Trophoblast cell (in vitro differentiated cells and primary cell): ENCODE data around the gene DLG1.

Source experiments
- DNase-seq, 2 donors: peaks; one replicate each; pipeline ENCODE4 v3.0.0-alpha.2; 2016
- H2AFZ ChIP-seq: 2 replicates; pipeline ENCODE4 v1.6.1; 2013; ENCODE audit warnings: low read length, moderate library complexity, mild to moderate bottlenecking; ENCODE audit not compliant: insufficient read depth, poor library complexity
- H2AK5ac ChIP-seq: 2 replicates; pipeline ENCODE4 v1.6.1; 2013; ENCODE audit warnings: mild to moderate bottlenecking, low read length
- H2BK120ac ChIP-seq: 2 replicates; pipeline ENCODE4 v1.6.1; 2013; ENCODE audit warnings: low read length, mild to moderate bottlenecking, moderate library complexity; ENCODE audit not compliant: insufficient read depth, poor library complexity
- H2BK12ac ChIP-seq: 2 replicates; pipeline ENCODE4 v1.6.1; 2013; ENCODE audit warnings: mild to moderate bottlenecking, low read length, moderate library complexity
- H2BK5ac ChIP-seq: 2 replicates; pipeline ENCODE4 v1.6.1; 2013; ENCODE audit warnings: low read length, low read depth, moderate library complexity, mild to moderate bottlenecking; ENCODE audit not compliant: poor library complexity
- H3K14ac ChIP-seq: 2 replicates; pipeline ENCODE4 v1.6.1; 2013; ENCODE audit warnings: mild to moderate bottlenecking, low read length
- H3K18ac ChIP-seq: 2 replicates; pipeline ENCODE4 v1.6.1; 2013; ENCODE audit warnings: mild to moderate bottlenecking, low read length
- H3K23ac ChIP-seq: 2 replicates; pipeline ENCODE4 v1.6.1; 2013; ENCODE audit warnings: low read length
- H3K27ac ChIP-seq: 2 replicates; pipeline ENCODE4 v1.5.1; 2013; ENCODE audit warnings: low read depth, mild to moderate bottlenecking, inconsistent platforms, low read length, moderate library complexity
- H3K27me3 ChIP-seq: 2 replicates; pipeline ENCODE4 v1.6.1; 2013; ENCODE audit warnings: inconsistent platforms, mild to moderate bottlenecking, low read length, moderate library complexity; ENCODE audit not compliant: insufficient read depth
- H3K36me3 ChIP-seq, 2 experiments: 1 replicate in 1 of 2; 2 replicates in 1 of 2; pipeline ENCODE4 v1.6.1; 2013; ENCODE audit warnings: low read length in 2 of 2, mild to moderate bottlenecking in 2 of 2, moderate library complexity in 1 of 2; ENCODE audit not compliant: insufficient read depth in 2 of 2, control insufficient read depth in 1 of 2
- H3K4ac ChIP-seq: 2 replicates; pipeline ENCODE4 v1.6.1; 2013; ENCODE audit warnings: low read depth, mild to moderate bottlenecking, low read length, moderate library complexity
- H3K4me1 ChIP-seq, 2 experiments: 1 replicate in 1 of 2; 2 replicates in 1 of 2; pipeline ENCODE4 v1.6.1; 2013; ENCODE audit warnings: low read length in 2 of 2, mild to moderate bottlenecking in 2 of 2, moderate library complexity in 1 of 2; ENCODE audit not compliant: insufficient read depth in 2 of 2, control insufficient read depth in 1 of 2
- H3K4me2 ChIP-seq: 2 replicates; pipeline ENCODE4 v1.6.1; 2013; ENCODE audit warnings: inconsistent platforms, mild to moderate bottlenecking, low read length, moderate library complexity
- H3K4me3 ChIP-seq: 2 replicates; pipeline ENCODE4 v1.5.1; 2013; ENCODE audit warnings: mild to moderate bottlenecking, low read depth, low read length, inconsistent platforms
- H3K79me1 ChIP-seq: one replicate; pipeline ENCODE4 v1.6.1; 2013; ENCODE audit warnings: low read length
- H3K79me2 ChIP-seq: 2 replicates; pipeline ENCODE4 v1.6.1; 2013; ENCODE audit warnings: low read length, mild to moderate bottlenecking; ENCODE audit not compliant: control insufficient read depth, insufficient read depth, poor library complexity
- H3K9ac ChIP-seq: 2 replicates; pipeline ENCODE4 v1.6.1; 2013; ENCODE audit warnings: mild to moderate bottlenecking, low read length
- H3K9me3 ChIP-seq: 2 replicates; pipeline ENCODE4 v1.6.1; 2013; ENCODE audit warnings: low read depth, mild to moderate bottlenecking, control low read depth, inconsistent platforms, low read length; ENCODE audit not compliant: insufficient read depth
- H4K12ac ChIP-seq: 2 replicates; pipeline ENCODE4 v1.6.1; 2013; ENCODE audit warnings: low read depth, mild to moderate bottlenecking, low read length, moderate library complexity
- H4K8ac ChIP-seq: 2 replicates; pipeline ENCODE4 v1.6.1; 2013; ENCODE audit warnings: low read depth, mild to moderate bottlenecking, low read length, moderate library complexity
- H4K91ac ChIP-seq: one replicate; pipeline ENCODE4 v1.6.1; 2013; ENCODE audit warnings: low read depth, mild to moderate bottlenecking, low read length, moderate library complexity
- WGBS: extraction: QIAGEN DNeasy Blood & Tissue Kit; methylation state at CpG from one replicate; pipeline ENCODE4 v1.1.7; 2013; ENCODE audit warnings: missing lambda C conversion rate; ENCODE audit not compliant: insufficient read length, insufficient coverage; ENCODE audit errors: extremely low coverage; 5-methylcytosine and 5-hydroxymethylcytosine counted together

The DLG1 gene

GRCh38 chr3:197205265-197205664 is 93.1 kb downstream of the DLG1 start:
- no peaks in the 10 kb centered on the region for H3K9me3 ChIP-seq
- H3K36me3 ChIP-seq = no peaks in the 10 kb centered on the region
- H3K4me3 ChIP-seq = no peak overlapping the region
- WGBS = no CpG with 5 or more reads among the region's 1 CpG
- H2AFZ ChIP-seq = no peak overlapping the region
- no peaks in the 10 kb centered on the region for H3K79me1 ChIP-seq
- H2BK120ac ChIP-seq = no peak overlapping the region
- H4K8ac ChIP-seq = no peak overlapping the region
- no peak overlapping the region for H3K23ac ChIP-seq
- H3K79me2 ChIP-seq = no peaks in the 10 kb centered on the region
- no peak overlapping the region for H2AK5ac ChIP-seq
- DNase-seq = no peak
- H2BK5ac ChIP-seq = no peak overlapping the region
- H2BK12ac ChIP-seq = no peak overlapping the region
- no peak overlapping the region for H4K91ac ChIP-seq
- H4K12ac ChIP-seq = no peak overlapping the region
- H3K9ac ChIP-seq = no peak overlapping the region
- no peaks in the 10 kb centered on the region for H3K27me3 ChIP-seq
- no peak overlapping the region for H3K4me2 ChIP-seq
- no peak overlapping the region for H3K27ac ChIP-seq
- no peak overlapping the region for H3K18ac ChIP-seq
- H3K14ac ChIP-seq = no peak overlapping the region
- no peaks in the 10 kb centered on the region for H3K4me1 ChIP-seq
- H3K4ac ChIP-seq = no peak overlapping the region

- H3K23ac ChIP-seq = no peak overlapping the region
- no peak overlapping the region for H4K12ac ChIP-seq
- H3K79me1 ChIP-seq = no peaks in the 10 kb centered on the region
- no peak overlapping the region for H2AK5ac ChIP-seq
- no peak overlapping the region for H3K4me3 ChIP-seq
- no peaks in the 10 kb centered on the region for H3K27me3 ChIP-seq
- H4K8ac ChIP-seq = no peak overlapping the region
- no peak overlapping the region for H3K4ac ChIP-seq
- no peak overlapping the region for H3K27ac ChIP-seq
- no peak overlapping the region for H2AFZ ChIP-seq
- no peaks in the 10 kb centered on the region for H3K36me3 ChIP-seq
- H3K9ac ChIP-seq = no peak overlapping the region
- H3K9me3 ChIP-seq = no peaks in the 10 kb centered on the region
- H3K14ac ChIP-seq = no peak overlapping the region
- H2BK12ac ChIP-seq = no peak overlapping the region
- WGBS = no CpG with 5 or more reads among the region's 3 CpGs
- H3K4me2 ChIP-seq = no peak overlapping the region
- no peak overlapping the region for H4K91ac ChIP-seq
- H3K18ac ChIP-seq = no peak overlapping the region
- no peaks in the 10 kb centered on the region for H3K79me2 ChIP-seq
- H2BK120ac ChIP-seq = no peak overlapping the region
- no peaks in the 10 kb centered on the region for H3K4me1 ChIP-seq
- no peak for DNase-seq
- H2BK5ac ChIP-seq = no peak overlapping the region
Observed at GRCh38 chr3:197204736-197205135, 93.7 kb downstream of the DLG1 start.

GRCh38 chr3:197203714-197204146 is 94.7 kb downstream of the DLG1 start:
- no peaks in the 10 kb centered on the region for H3K36me3 ChIP-seq
- H2BK5ac ChIP-seq = no peak overlapping the region
- H2BK120ac ChIP-seq = no peak overlapping the region
- H4K12ac ChIP-seq = no peak overlapping the region
- H3K9me3 ChIP-seq = no peaks in the 10 kb centered on the region
- H3K79me1 ChIP-seq = no peaks in the 10 kb centered on the region
- H4K8ac ChIP-seq = no peak overlapping the region
- no peaks in the 10 kb centered on the region for H3K27me3 ChIP-seq
- H3K4ac ChIP-seq = no peak overlapping the region
- no peaks in the 10 kb centered on the region for H3K4me1 ChIP-seq
- H3K18ac ChIP-seq = no peak overlapping the region
- H3K14ac ChIP-seq = no peak overlapping the region
- no CpG with 5 or more reads among the region's 2 CpGs for WGBS
- H4K91ac ChIP-seq = no peak overlapping the region
- H3K4me3 ChIP-seq = no peak overlapping the region
- no peak overlapping the region for H2AFZ ChIP-seq
- no peaks in the 10 kb centered on the region for H3K79me2 ChIP-seq
- H3K27ac ChIP-seq = no peak overlapping the region
- no peak overlapping the region for H3K9ac ChIP-seq
- no peak overlapping the region for H3K4me2 ChIP-seq
- no peak overlapping the region for H3K23ac ChIP-seq
- no peak for DNase-seq
- no peak overlapping the region for H2AK5ac ChIP-seq
- no peak overlapping the region for H2BK12ac ChIP-seq

GRCh38 chr3:197202694-197203093 is 95.7 kb downstream of the DLG1 start:
- no peak overlapping the region for H3K14ac ChIP-seq
- no peak overlapping the region for H3K18ac ChIP-seq
- no peaks in the 10 kb centered on the region for H3K79me2 ChIP-seq
- no peak overlapping the region for H3K4me2 ChIP-seq
- H2BK12ac ChIP-seq = no peak overlapping the region
- no peak overlapping the region for H4K12ac ChIP-seq
- H3K4ac ChIP-seq = no peak overlapping the region
- H3K23ac ChIP-seq = no peak overlapping the region
- H3K27ac ChIP-seq = no peak overlapping the region
- no peak overlapping the region for H2BK120ac ChIP-seq
- no peaks in the 10 kb centered on the region for H3K4me1 ChIP-seq
- no peaks in the 10 kb centered on the region for H3K9me3 ChIP-seq
- no CpG with 5 or more reads among the region's 2 CpGs for WGBS
- H2BK5ac ChIP-seq = no peak overlapping the region
- H2AFZ ChIP-seq = no peak overlapping the region
- H3K4me3 ChIP-seq = no peak overlapping the region
- H3K79me1 ChIP-seq = no peaks in the 10 kb centered on the region
- DNase-seq = no peak
- no peak overlapping the region for H3K9ac ChIP-seq
- no peak overlapping the region for H4K91ac ChIP-seq
- H3K36me3 ChIP-seq = no peaks in the 10 kb centered on the region
- no peak overlapping the region for H4K8ac ChIP-seq
- no peak overlapping the region for H2AK5ac ChIP-seq
- no peaks in the 10 kb centered on the region for H3K27me3 ChIP-seq
